Activated CD4-positive, CD25-positive, alpha-beta regulatory T cell treated with anti-CD3 and anti-CD28 coated beads, Interleukin-2, amount 50 U/mL, for 72 hours (primary cell): ENCODE data around the gene VNN1.
"Not testable (repeated sequence)": the region's sequence is repeated elsewhere in the genome, so short reads cannot be mapped to it uniquely, and the experiment has no call there.

Source experiments
- DNase-seq: peaks from one replicate; pipeline ENCODE4 v3.0.0; 2021

VNN1 gene

GRCh38 chr6:132669690-132670291 is 44.1 kb downstream of the VNN1 start:
- DNase-seq = no peak

- DNase-seq = no peak
Measured at GRCh38 chr6:132666118-132666517, 47.7 kb downstream of the VNN1 start.

DNA sequence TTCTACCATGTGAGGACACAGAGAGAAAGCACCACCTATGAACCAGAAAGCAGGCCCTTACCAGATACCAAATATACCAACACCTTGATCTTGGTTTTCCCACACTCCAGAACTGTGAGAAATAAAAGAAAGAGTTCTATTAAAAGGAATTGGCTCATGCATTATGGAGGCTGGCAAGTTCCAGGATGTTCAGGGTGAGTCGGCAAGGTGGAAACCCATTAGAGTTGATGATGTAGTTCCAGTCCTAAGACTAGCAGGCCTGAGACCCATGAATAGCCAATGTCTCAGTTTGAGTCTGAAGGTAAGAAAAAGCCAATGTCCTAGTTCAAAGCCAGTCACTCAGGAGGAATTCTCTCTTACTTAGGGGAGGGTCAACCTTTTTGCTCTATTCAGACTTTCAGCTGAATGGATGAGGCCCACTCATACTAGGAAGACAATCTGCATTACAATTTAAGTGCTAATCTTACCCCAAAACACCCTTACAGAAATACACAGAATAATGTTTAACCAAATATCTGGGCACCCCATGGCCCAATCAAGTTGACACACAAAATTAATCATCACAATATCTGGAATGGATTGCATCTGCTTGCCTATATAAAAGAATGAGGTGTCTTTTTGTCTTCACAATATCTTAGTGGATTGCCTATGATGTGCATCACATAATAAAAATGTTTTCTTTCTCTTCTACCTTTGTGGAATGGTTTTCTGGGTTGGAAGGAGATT is 49.4 kb downstream of the VNN1 start:
- DNase-seq = no peak

DNA sequence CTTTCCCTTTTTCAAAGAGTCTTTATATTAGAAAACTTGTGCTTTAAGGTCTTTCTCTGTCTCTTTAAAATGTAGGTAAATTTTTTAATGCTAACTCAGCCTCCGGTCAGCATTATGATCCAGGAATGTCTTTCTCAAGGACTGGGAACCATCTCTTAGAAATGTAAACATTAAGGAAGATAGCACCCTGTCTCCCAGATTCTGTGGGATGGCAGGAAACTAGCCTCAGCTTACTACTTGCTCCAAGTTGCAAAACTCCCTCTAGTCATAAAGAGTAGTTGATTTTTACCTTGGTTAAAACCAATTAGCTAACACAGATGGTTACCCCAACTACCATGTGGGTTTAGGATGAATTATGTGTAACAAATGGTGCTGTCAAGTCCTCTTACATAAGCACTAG is 50.2 kb downstream of the VNN1 start:
- DNase-seq = no peak

GRCh38 chr6:132661906-132662305 is 51.9 kb downstream of the VNN1 start:
- DNase-seq = no peak

GRCh38 chr6:132659082-132659481 is 54.8 kb downstream of the VNN1 start, which contains the start of gene TAAR1:
TSS of gene TAAR1 (minus strand) at chr6:132659182. CDS start at chr6:132646003, 13,179 bp downstream.
- no peak for DNase-seq

DNA sequence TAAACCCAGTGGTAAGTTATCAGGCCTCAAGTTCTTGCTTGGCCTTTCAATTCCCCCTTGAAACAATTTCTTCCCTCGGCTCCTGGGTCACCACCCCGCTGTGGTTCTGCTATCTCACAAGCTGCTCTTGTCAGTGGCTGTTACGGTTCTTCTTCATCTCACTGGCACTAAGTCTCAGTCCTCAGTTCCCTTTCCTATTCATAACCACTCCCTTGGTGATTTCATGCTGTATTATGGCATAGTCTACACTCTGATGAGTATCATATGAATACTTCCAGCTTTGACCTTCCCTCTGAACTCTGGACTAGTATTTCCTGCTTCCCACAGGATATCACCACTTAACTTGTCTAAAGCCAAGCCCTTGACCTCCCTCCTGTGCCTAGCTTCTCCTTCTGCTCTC is 62.8 kb downstream of the VNN1 start:
- no peak for DNase-seq

- no peak for DNase-seq
Measured at GRCh38 chr6:132650429-132650828, 63.4 kb downstream of the VNN1 start.

DNA sequence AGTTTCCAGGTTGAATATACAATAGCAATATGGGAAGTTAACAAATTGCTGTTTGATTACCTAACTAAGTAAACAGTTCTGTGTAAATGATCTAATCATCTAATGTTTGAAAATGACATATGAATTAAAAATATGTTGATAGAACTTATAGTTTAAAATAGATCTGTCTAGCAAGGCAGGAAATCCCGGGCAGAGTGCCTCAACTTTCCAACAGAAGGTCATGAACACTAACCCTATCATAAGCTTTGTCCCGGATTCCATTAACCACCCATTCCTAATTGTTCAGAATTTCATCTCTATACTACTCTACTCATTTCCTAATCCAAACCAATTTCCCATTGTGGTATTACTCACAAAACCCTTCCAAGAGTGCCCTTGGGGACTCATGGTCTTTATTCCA is 65.0 kb downstream of the VNN1 start:
- no peak for DNase-seq

- no peak for DNase-seq
Measured at GRCh38 chr6:132648356-132648755, 65.5 kb downstream of the VNN1 start.

- no peak for DNase-seq
Measured at GRCh38 chr6:132643547-132643946, 70.3 kb downstream of the VNN1 start.

DNA sequence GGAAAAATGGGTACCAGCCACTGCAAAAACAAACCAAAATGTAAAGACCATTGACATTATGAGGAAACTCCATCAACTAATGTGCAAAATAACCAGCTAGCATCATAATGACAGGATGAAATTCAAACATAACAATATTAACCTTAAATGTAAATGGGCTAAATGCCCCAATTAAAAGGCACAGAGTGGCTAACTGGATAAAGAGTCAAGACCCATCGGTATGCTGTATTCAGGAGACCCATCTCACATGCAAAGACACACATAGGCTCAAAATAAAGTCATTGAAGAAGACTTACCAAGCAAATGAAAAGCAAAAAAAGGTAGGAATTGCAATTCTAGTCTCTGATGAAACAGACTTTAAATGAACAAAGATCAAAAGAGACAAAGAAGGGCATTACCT is 76.7 kb downstream of the VNN1 start:
- not testable (repeated sequence) for DNase-seq

GRCh38 chr6:132635906-132636305 is 77.9 kb downstream of the VNN1 start:
- not testable (repeated sequence) for DNase-seq

DNA sequence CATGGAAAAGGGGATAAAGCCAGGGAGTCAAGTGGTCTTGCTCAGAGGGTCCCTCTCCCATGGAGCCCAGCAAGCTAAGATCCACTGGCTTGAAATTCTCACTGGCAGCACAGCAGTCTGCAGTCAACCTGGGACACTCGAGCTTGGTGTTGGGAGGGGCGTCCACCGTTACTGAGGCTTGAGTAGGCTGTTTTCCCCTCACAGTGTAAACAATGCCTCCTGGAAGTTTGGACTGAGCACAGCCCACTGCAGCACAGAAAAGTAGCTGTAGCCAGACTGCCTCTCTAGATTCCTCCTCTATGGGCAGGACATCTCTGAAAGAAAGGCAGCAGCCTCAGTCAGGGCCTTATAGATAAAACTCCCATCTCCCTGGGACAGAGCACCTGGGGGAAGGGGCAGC is 78.6 kb downstream of the VNN1 start:
- DNase-seq = not testable (repeated sequence)

- DNase-seq = no peak
Measured at GRCh38 chr6:132634796-132635195, 79.1 kb downstream of the VNN1 start.

GRCh38 chr6:132633362-132633761 is 80.5 kb downstream of the VNN1 start:
- DNase-seq = no peak
